Adrenal gland (tissue), 19 donors: ENCODE measurements around the gene POLR2M. TPM values are rescaled to one million over a fixed set of nuclear protein-coding genes. Genes with fewer than 3 reads are reported as not detected.

Experiments used
- DNase-seq, 7 donors: peaks; one replicate each; pipeline ENCODE4 v3.0.0-alpha.2; 2019 to 2020
- H3K27ac ChIP-seq, 5 donors: fragments of 200-600 bp; sonication (generic) in 4 of 5; 1 replicate in 3 of 5; 2 replicates in 2 of 5; pipeline versions ENCODE4 v1.5.1 to v1.8.0; 2016 to 2020; ENCODE audit warnings: mild to moderate bottlenecking in 1 of 5
- H3K27me3 ChIP-seq: fragments of 200-600 bp; 2 replicates; pipeline ENCODE4 v1.8.0; 2021
- H3K36me3 ChIP-seq, 2 donors: fragments of 200-600 bp; replicated peaks in 1 of 2; 1 replicate in 1 of 2; 2 replicates in 1 of 2; pipeline versions ENCODE4 v1.5.1 to v1.8.0; 2018 to 2022
- H3K4me1 ChIP-seq, 2 donors: fragments of 200-600 bp; replicated peaks in 1 of 2; 1 replicate in 1 of 2; 2 replicates in 1 of 2; pipeline versions ENCODE4 v1.5.1 to v1.8.0; 2018 to 2021
- H3K4me3 ChIP-seq, 4 donors: fragments of 200-600 bp; sonication (generic) in 3 of 4; one replicate each; pipeline ENCODE4 v1.5.1; 2016 to 2018
- H3K9me3 ChIP-seq, 3 donors: fragments of 200-600 bp; sonication (generic) in 1 of 3; replicated peaks in 1 of 3; 1 replicate in 2 of 3; 2 replicates in 1 of 3; pipeline versions ENCODE4 v1.5.1 to v1.8.0; 2016 to 2021
- POLR2A ChIP-seq, 2 donors: fragments of 450-650 bp; IDR thresholded peaks; one replicate each; pipeline ENCODE4 v1.6.1; 2017; ENCODE audit warnings: antibody characterized with exemption in 2 of 2, mild to moderate bottlenecking in 2 of 2, moderate library complexity in 1 of 2
- WGBS, 4 donors: extraction: QIAGEN DNeasy Blood & Tissue Kit in 2 of 4; methylation state at CpG; one replicate each; pipeline versions ENCODE4 v1.1.5 to v1.1.7; 2013 to 2017; 5-methylcytosine and 5-hydroxymethylcytosine counted together
- intact Hi-C, 2 donors: fragments of 100-400 bp; cut with DNase I; formaldehyde crosslinking; loops; one replicate each; pipeline versions ENCODE4 v1.14.1 to v1.15.0; 2022 to 2023
- long read RNA-seq, 10 donors: library from polyadenylated mRNA in 3 of 10; unstranded in 2 of 10; stranded (forward) in 1 of 10; transcript quantifications; one replicate each; pipeline ENCODE4 v2.0.0 and lab custom pipeline, GENCODE V29; 2021 to 2026
- polyA plus RNA-seq, 3 donors: library from polyadenylated mRNA; stranded (reverse); fragments of 200-250 nt in 2 of 3; fragments of 350-450 nt in 1 of 3; fragmentation: Illumina TruSeq in 1 of 3; extraction: RNeasy Lipid Tissue Mini Kit (QIAGEN cat#74804) in 1 of 3; gene quantifications; one replicate each; pipeline ENCODE4 v1.2.3, GENCODE V29; 2013 to 2014
- total RNA-seq, 9 donors: library from RNA; depleted of rRNA in 4 of 9; stranded (reverse); fragments of >200 nt in 4 of 9; fragments of 120-200 nt in 1 of 9; fragmentation: NEBNext Ultra II Directional in 1 of 9; extraction: Animal tissue kit (Norgen Biotek cat#: 25700) in 1 of 9; gene quantifications; one replicate each; pipeline versions ENCODE4 v1.1.0 to v1.2.4, GENCODE V29; 2013 to 2023
- TF ChIP-seq, protein P1 (sequence below), 6 experiments: fragments of 450-650 bp in 4 of 6; fragments of 200-600 bp in 2 of 6; sonication (generic) in 1 of 6; IDR thresholded peaks; 1 replicate in 5 of 6; 2 replicates in 1 of 6; pipeline versions ENCODE4 v1.5.1 to v1.8.0; 2016 to 2021; ENCODE audit warnings: antibody characterized with exemption in 6 of 6, mild to moderate bottlenecking in 2 of 6, moderate library complexity in 1 of 6
- donor health status: healthy with polysubstance abuse.
- donor health status: Bipolar disorder and iron deficiency.
- donor health status: DM: yes; HTN: yes; CAD: no.
- donor health status: DM: no; HTN: no; CAD: no.
- donor health status: DM: no; HTN: no; CAD: no.
- donor health status: DM: yes; HTN: yes; CAD: no.

Gene POLR2M
- total RNA-seq, result 100 to 1,000 TPM in 3 of 9 donors, 10 to 100 TPM in 6; 31.6 to 404 (median 93.5) TPM
- polyA plus RNA-seq, result 10 to 100 TPM; 21.0 to 33.9 (median 28.3) TPM
- long read RNA-seq, donor 1, full-length matches to known transcripts, result 6 of 6 reads
- long read RNA-seq, donor 1, partial matches to known transcripts, result 0 of 6 reads
- long read RNA-seq, donor 1, other reads (novel, unspliced or antisense), result 0 of 6 reads
- long read RNA-seq, donor 2, full-length matches to known transcripts, result 9 of 9 reads
- long read RNA-seq, donor 2, partial matches to known transcripts, result 0 of 9 reads
- long read RNA-seq, donor 2, other reads (novel, unspliced or antisense), result 0 of 9 reads
- long read RNA-seq, donor 3, full-length matches to known transcripts, result 10 of 10 reads
- long read RNA-seq, donor 3, partial matches to known transcripts, result 0 of 10 reads
- long read RNA-seq, donor 3, other reads (novel, unspliced or antisense), result 0 of 10 reads
- long read RNA-seq, donor 4, full-length matches to known transcripts, result 14 of 14 reads
- long read RNA-seq, donor 4, partial matches to known transcripts, result 0 of 14 reads
- long read RNA-seq, donor 4, other reads (novel, unspliced or antisense), result 0 of 14 reads
- long read RNA-seq, donor 5, full-length matches to known transcripts, result 88 of 96 reads
- long read RNA-seq, donor 5, partial matches to known transcripts, result 1 of 96 reads
- long read RNA-seq, donor 5, other reads (novel, unspliced or antisense), result 7 of 96 reads
- long read RNA-seq, donor 6, full-length matches to known transcripts, result 9 of 10 reads
- long read RNA-seq, donor 6, partial matches to known transcripts, result 0 of 10 reads
- long read RNA-seq, donor 6, other reads (novel, unspliced or antisense), result 1 of 10 reads
- long read RNA-seq, donor 7, full-length matches to known transcripts, result 6 of 6 reads
- long read RNA-seq, donor 7, partial matches to known transcripts, result 0 of 6 reads
- long read RNA-seq, donor 7, other reads (novel, unspliced or antisense), result 0 of 6 reads
- long read RNA-seq, donor 8, full-length matches to known transcripts, result 12 of 12 reads
- long read RNA-seq, donor 8, partial matches to known transcripts, result 0 of 12 reads
- long read RNA-seq, donor 8, other reads (novel, unspliced or antisense), result 0 of 12 reads
- long read RNA-seq, donor 9, full-length matches to known transcripts, result 10 of 10 reads
- long read RNA-seq, donor 9, partial matches to known transcripts, result 0 of 10 reads
- long read RNA-seq, donor 9, other reads (novel, unspliced or antisense), result 0 of 10 reads
- long read RNA-seq, donor 10, full-length matches to known transcripts, result 7 of 7 reads
- long read RNA-seq, donor 10, partial matches to known transcripts, result 0 of 7 reads
- long read RNA-seq, donor 10, other reads (novel, unspliced or antisense), result 0 of 7 reads

DNA sequence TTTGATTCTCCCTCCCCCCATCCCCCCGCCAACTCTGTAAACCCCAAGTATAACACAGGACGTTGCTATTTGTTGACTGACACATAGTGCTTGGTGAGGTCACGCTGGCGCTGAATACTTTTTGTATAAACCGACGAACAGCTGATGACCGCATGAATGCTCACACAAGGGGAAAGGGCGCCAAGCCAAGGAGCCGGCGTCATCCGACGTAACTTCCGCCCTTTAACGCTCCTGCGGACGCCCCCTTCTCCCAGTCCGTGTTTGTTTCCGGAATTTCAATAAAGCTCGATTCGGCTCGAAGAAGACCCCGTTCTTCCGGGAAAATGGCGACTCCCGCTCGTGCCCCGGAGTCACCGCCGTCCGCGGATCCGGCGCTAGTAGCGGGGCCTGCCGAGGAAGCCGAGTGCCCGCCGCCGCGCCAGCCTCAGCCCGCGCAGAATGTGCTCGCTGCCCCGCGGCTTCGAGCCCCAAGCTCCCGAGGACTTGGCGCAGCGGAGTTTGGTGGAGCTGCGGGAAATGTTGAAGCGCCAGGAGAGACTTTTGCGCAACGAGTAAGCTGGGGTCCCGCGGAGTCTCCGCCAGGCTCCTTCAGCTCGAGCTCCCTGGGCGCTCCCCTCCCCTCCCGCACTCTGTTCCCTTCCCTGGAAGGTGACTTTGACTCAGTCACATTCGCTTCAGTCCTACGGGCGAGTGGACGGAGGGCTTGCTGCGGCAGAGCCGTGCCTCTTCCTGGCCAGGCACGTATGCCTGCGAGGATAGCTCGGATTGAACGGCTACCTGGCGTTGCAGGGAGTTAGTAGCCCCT, at the start of gene POLR2M:
POLR2M (plus strand) TSS at position 310 of the 805 bp plus-strand sequence; CDS start at position 439, 129 bp downstream.
- Histone ChIP-seq H3K27ac (peak within 1 kb of the TSS; percentile 79 to 96 (median 91)), H3K9me3 (no peaks in the 10 kb centered on the region), H3K36me3 (peaks cover 0 to 20% of the 10 kb centered on the region in 2 donors), H3K4me3 (peak within 1 kb of the TSS; percentile 71 to 89 (median 79)), H3K4me1 (peaks cover 6 to 50% of the 10 kb centered on the region in 2 donors), H3K27me3 (no peaks in the 10 kb centered on the region)
- peak; percentile 96 to 99 (median 98) for DNase-seq
- WGBS, 4 donors, result 1 to 4% (median 4%) methylated on average over 11 to 70 of the region's 70 CpGs
- intact Hi-C loops, result no loop called here
- TF ChIP-seq, protein P1, sequence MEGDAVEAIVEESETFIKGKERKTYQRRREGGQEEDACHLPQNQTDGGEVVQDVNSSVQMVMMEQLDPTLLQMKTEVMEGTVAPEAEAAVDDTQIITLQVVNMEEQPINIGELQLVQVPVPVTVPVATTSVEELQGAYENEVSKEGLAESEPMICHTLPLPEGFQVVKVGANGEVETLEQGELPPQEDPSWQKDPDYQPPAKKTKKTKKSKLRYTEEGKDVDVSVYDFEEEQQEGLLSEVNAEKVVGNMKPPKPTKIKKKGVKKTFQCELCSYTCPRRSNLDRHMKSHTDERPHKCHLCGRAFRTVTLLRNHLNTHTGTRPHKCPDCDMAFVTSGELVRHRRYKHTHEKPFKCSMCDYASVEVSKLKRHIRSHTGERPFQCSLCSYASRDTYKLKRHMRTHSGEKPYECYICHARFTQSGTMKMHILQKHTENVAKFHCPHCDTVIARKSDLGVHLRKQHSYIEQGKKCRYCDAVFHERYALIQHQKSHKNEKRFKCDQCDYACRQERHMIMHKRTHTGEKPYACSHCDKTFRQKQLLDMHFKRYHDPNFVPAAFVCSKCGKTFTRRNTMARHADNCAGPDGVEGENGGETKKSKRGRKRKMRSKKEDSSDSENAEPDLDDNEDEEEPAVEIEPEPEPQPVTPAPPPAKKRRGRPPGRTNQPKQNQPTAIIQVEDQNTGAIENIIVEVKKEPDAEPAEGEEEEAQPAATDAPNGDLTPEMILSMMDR (IDR thresholded peaks at IDR 0.05), result no peak
- TF ChIP-seq POLR2A (IDR thresholded peaks at IDR 0.05), result peak; percentile 56 to 81

DNA sequence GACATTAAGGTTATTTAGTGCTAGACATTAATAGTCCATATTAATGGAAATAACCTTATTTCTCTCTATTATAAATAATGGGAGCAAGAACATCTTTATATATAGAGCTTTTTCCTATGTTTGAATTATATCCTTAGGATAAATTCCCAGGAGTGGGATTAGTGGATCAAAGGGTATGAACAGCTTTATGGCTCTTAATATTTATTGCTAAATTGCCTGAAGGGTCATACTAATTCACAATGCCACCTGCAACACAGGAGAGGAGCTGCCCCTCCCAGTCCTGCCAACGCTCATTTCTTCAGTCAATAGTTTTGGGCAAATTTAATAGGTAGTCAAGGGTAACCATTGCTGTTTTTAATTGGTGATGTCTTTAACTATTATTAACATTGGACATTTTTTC, 48.9 kb upstream of the POLR2M start:
- intact Hi-C loops, result no loop called here
- no peak for TF ChIP-seq POLR2A (IDR thresholded peaks at IDR 0.05)
- TF ChIP-seq, protein P1 (IDR thresholded peaks at IDR 0.05), result no peak
- 83 to 93% (median 90%) methylated on average over 1 of the region's 1 CpG for WGBS, 4 donors
- Histone ChIP-seq H3K9me3 (no peaks in the 10 kb centered on the region), H3K27me3 (no peaks in the 10 kb centered on the region), H3K4me3 (no peak overlapping the region), H3K4me1 (no peaks in the 10 kb centered on the region), H3K27ac (no peak overlapping the region), H3K36me3 (no peaks in the 10 kb centered on the region)
- DNase-seq, result no peak

DNA sequence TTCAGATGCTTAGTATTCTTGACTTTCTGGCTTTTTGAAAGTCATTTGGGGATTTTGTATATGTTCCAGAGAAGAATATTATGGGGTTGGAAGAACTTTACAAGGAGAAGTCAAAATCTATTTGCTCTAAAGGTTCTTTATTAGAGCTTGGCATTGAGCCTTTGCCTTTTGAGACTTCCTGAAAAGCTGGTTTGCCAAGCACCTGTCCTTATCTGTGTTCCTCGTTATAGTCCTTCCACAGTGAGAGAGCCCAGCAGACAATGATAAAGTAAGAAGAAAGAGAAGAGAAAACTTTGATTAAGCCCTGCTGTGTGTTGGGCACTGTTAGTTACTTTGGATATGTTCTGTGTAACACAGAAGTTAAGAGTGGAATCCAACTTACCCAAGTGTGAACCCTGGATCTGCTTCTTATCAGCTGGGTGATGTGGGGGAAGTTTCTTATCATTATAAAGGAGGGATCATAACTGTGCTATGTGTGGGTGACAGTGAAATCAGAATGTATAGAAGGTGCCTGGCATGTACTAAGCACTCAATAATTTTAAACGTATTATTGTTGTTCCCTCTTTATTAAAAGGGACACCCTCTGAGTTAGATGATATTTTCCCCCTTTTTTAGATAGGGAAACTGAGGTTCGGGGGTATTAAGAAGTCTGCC, 44.3 kb upstream of the POLR2M start:
- Histone ChIP-seq H3K9me3 (no peaks in the 10 kb centered on the region), H3K27me3 (no peaks in the 10 kb centered on the region), H3K27ac (no peak overlapping the region), H3K36me3 (no peaks in the 10 kb centered on the region), H3K4me1 (peaks cover 0 to 24% of the 10 kb centered on the region in 2 donors), H3K4me3 (no peak overlapping the region)
- DNase-seq, result no peak
- TF ChIP-seq, protein P1 (IDR thresholded peaks at IDR 0.05), result no peak
- no peak for TF ChIP-seq POLR2A (IDR thresholded peaks at IDR 0.05)
- WGBS, 4 donors, result 63 to 70% (median 67%) methylated on average over 3 of the region's 3 CpGs
- intact Hi-C loops, result no loop called here
